HepG2 (cell line): ENCODE measurements around the gene TMBIM1. TPM values are rescaled to one million over a fixed set of nuclear protein-coding genes. Genes with fewer than 3 reads are reported as not detected.

Experiments used
- ATAC-seq: fragments of 200-7000 bp; cut with Tn5 transposase; 3 replicates; pipeline ENCODE4 v1.9.1; 2020; ENCODE audit warnings: mild to moderate bottlenecking, moderate library complexity
- BruUV-seq: library from RNA; stranded (reverse); fragments of 400-500 nt; replicated peaks from 2 replicates; lab custom pipeline; 2021; lab: Mats Ljungman, UMichigan
- CTCF ChIA-PET: fragments of 300-600 bp; formaldehyde crosslinking; extraction: SDS; loops from one replicate; lab custom pipeline; 2021; ENCODE audit warnings: low total read pairs, inconsistent platforms, low intra/inter-chr PET ratio; lab: Yijun Ruan, JAX
- POLR2A ChIA-PET: fragments of 350-600 bp; sonication (Branson Sonifier 250); formaldehyde crosslinking; loops from one replicate; lab custom pipeline; 2020; ENCODE audit warnings: antibody characterized with exemption, inconsistent platforms; lab: Yijun Ruan, JAX
- DNase-seq: peaks from one replicate; pipeline ENCODE4 v3.0.0-alpha.2; 2015; ENCODE audit warnings: low spot score
- FAIRE-seq: peaks from 3 replicates; lab custom pipeline; 2011; peaks lifted over from hg19 to GRCh38; lab: Jason Lieb, UNC
- H2AFZ ChIP-seq: one replicate; pipeline ENCODE4 v1.6.1; 2011; ENCODE audit warnings: low read length, inconsistent platforms
- H3K27ac ChIP-seq: fragments of 300-600 bp; 3 replicates; pipeline ENCODE4 v1.8.0; 2011; ENCODE audit warnings: mixed run types, mild to moderate bottlenecking, mixed read lengths, low read length, inconsistent platforms; ENCODE audit not compliant: insufficient read depth; ENCODE audit errors: extremely low read length
- H3K27me3 ChIP-seq, 2 experiments: fragments of 200-600 bp in 1 of 2; 2 replicates in 1 of 2; 3 replicates in 1 of 2; pipeline versions ENCODE4 v1.6.0 to v1.8.0; 2011; ENCODE audit warnings: low read length in 2 of 2, mild to moderate bottlenecking in 2 of 2, moderate library complexity in 2 of 2, inconsistent platforms in 1 of 2; ENCODE audit not compliant: insufficient read depth in 2 of 2, control insufficient read depth in 1 of 2
- H3K36me3 ChIP-seq, 2 experiments: fragments of 200-600 bp in 1 of 2; replicated peaks in 1 of 2; 2 replicates in 1 of 2; 3 replicates in 1 of 2; pipeline versions ENCODE4 v1.5.1 to v1.8.0; 2011; ENCODE audit warnings: low read length in 2 of 2, inconsistent platforms in 1 of 2; ENCODE audit not compliant: insufficient read depth in 2 of 2, control insufficient read depth in 1 of 2
- H3K4me1 ChIP-seq: 2 replicates; pipeline ENCODE4 v1.5.1; 2012; ENCODE audit warnings: low read length, inconsistent platforms; ENCODE audit not compliant: insufficient read depth
- H3K4me2 ChIP-seq: 2 replicates; pipeline ENCODE4 v1.6.0; 2011; ENCODE audit warnings: low read depth, low read length, inconsistent platforms
- H3K4me3 ChIP-seq, 3 experiments: fragments of 200-600 bp in 1 of 3; sonication (generic), shearing (Covaris generic) in 1 of 3; replicated peaks in 1 of 3; 2 replicates each; pipeline ENCODE4 v1.5.1; 2011 to 2016; ENCODE audit warnings: low read length in 3 of 3, inconsistent platforms in 2 of 3, low read depth in 2 of 3, mild to moderate bottlenecking in 2 of 3, control low read depth in 1 of 3, mixed read lengths in 1 of 3; ENCODE audit not compliant: insufficient read depth in 1 of 3
- H3K79me2 ChIP-seq: one replicate; pipeline ENCODE4 v1.6.1; 2011; ENCODE audit warnings: low read length, inconsistent platforms; ENCODE audit not compliant: insufficient read depth
- H3K9ac ChIP-seq: 2 replicates; pipeline ENCODE4 v1.6.0; 2011; ENCODE audit warnings: mild to moderate bottlenecking, low read depth, low read length, inconsistent platforms; ENCODE audit not compliant: insufficient read depth
- H3K9me3 ChIP-seq: 2 replicates; pipeline ENCODE4 v1.5.1; 2012; ENCODE audit warnings: mild to moderate bottlenecking, low read length
- H4K20me1 ChIP-seq: 2 replicates; pipeline ENCODE4 v1.6.0; 2011; ENCODE audit warnings: inconsistent platforms, mild to moderate bottlenecking, low read length, moderate library complexity; ENCODE audit not compliant: insufficient read depth
- FOXJ3 ChIP-seq: sonication (generic); formaldehyde crosslinking; IDR thresholded peaks from 2 replicates; pipeline ENCODE4 v1.4.0; 2020; ENCODE audit warnings: missing genetic modification reagents, mild to moderate bottlenecking, borderline replicate concordance
- GABPA ChIP-seq, 2 experiments: IDR thresholded peaks; 2 replicates each; pipeline ENCODE4 v1.6.1; 2011 to 2016; ENCODE audit warnings: low read depth in 2 of 2, low read length in 1 of 2, missing biosample characterization in 1 of 2, missing genetic modification characterization in 1 of 2
- HOXA7 ChIP-seq: sonication (generic); formaldehyde crosslinking; IDR thresholded peaks from 2 replicates; pipeline ENCODE4 v1.8.1; 2022; ENCODE audit warnings: mild to moderate bottlenecking, missing genetic modification reagents, moderate library complexity
- NAIF1 ChIP-seq: sonication (generic); formaldehyde crosslinking; IDR thresholded peaks from 2 replicates; pipeline ENCODE4 v1.5.0; 2020; ENCODE audit warnings: mild to moderate bottlenecking, missing genetic modification reagents, borderline replicate concordance
- SP140L ChIP-seq: sonication (generic); formaldehyde crosslinking; IDR thresholded peaks from 2 replicates; pipeline ENCODE4 v1.4.0; 2020; ENCODE audit warnings: missing genetic modification reagents, borderline replicate concordance
- SRSF4 ChIP-seq: fragments of 200-400 bp; formaldehyde crosslinking; IDR thresholded peaks from one replicate; pipeline ENCODE4 v1.6.1; 2018; ENCODE audit warnings: mild to moderate bottlenecking, low read depth, low read length, moderate library complexity; ENCODE audit not compliant: poor library complexity, severe bottlenecking
- SRY ChIP-seq: sonication (generic); formaldehyde crosslinking; IDR thresholded peaks from 2 replicates; pipeline ENCODE4 v1.8.0; 2022; ENCODE audit warnings: mild to moderate bottlenecking, missing genetic modification reagents
- STAT6 ChIP-seq: sonication (generic); formaldehyde crosslinking; IDR thresholded peaks from 2 replicates; pipeline ENCODE4 v1.4.0; 2020; ENCODE audit warnings: missing genetic modification reagents, mild to moderate bottlenecking, borderline replicate concordance
- U2AF2 ChIP-seq: fragments of 200-400 bp; formaldehyde crosslinking; IDR thresholded peaks from 2 replicates; pipeline ENCODE4 v1.6.1; 2017; ENCODE audit warnings: low read depth, mild to moderate bottlenecking, low read length
- ZMYM4 ChIP-seq: sonication (generic); formaldehyde crosslinking; IDR thresholded peaks from 2 replicates; pipeline ENCODE4 v1.8.1; 2023; ENCODE audit warnings: mild to moderate bottlenecking, missing genetic modification reagents
- ZNF276 ChIP-seq: sonication (generic); formaldehyde crosslinking; IDR thresholded peaks from 2 replicates; pipeline ENCODE4 v1.4.0; 2020; ENCODE audit warnings: mild to moderate bottlenecking, low read depth, missing genetic modification reagents
- ZNF775 ChIP-seq: sonication (generic); formaldehyde crosslinking; IDR thresholded peaks from 2 replicates; pipeline ENCODE4 v1.4.0; 2020; ENCODE audit warnings: missing genetic modification reagents, mild to moderate bottlenecking, moderate library complexity, borderline replicate concordance
- WGBS: methylation state at CpG from one replicate; pipeline ENCODE4 v1.1.6; 2017; ENCODE audit warnings: low lambda C conversion rate; 5-methylcytosine and 5-hydroxymethylcytosine counted together
- in situ Hi-C: cut with HindIII; loops from 2 replicates; pipeline ENCODE4 v1.10.0; 2017; ENCODE audit warnings: low pct_unique_long_range_greater_than_20kb; ENCODE audit not compliant: extremely low pct_ligation_motif_present
- intact Hi-C: fragments of 100-400 bp; cut with micrococcal nuclease; formaldehyde crosslinking; loops from one replicate; pipeline ENCODE4 v1.10.0; 2022; ENCODE audit not compliant: unreplicated experiment
- polyA plus RNA-seq, 8 experiments: library from polyadenylated mRNA; depleted of rRNA in 3 of 8; stranded (reverse) in 7 of 8; unstranded in 1 of 8; fragments of >200 nt; fragmentation: Illumina TruSeq in 4 of 8; extraction: Trizol in 4 of 8; gene quantifications; 2 replicates each; pipeline versions ENCODE4 v1.2.1 to v1.2.3, GENCODE V29; 2011 to 2016; ENCODE audit warnings: low read depth in 4 of 8, missing spikeins in 1 of 8, mixed read lengths in 1 of 8; ENCODE audit not compliant: insufficient read depth in 1 of 8
- total RNA-seq, 5 experiments: library from RNA; depleted of rRNA; stranded (reverse); fragments of >200 nt; fragmentation: Illumina TruSeq; extraction: Trizol; gene quantifications; 2 replicates each; pipeline ENCODE4 v1.2.3, GENCODE V29; 2016; ENCODE audit warnings: low read depth in 1 of 5

TMBIM1 gene
- total and polyA plus RNA-seq, 2 of the 13 experiments (the other 11 are each of a cell fraction or from before 2014, with no cell fraction given) = 127 to 139 TPM

- WGBS = 87% methylated on average over 1 of the region's 1 CpG
- ChIA-PET CTCF (no interaction called here), POLR2A (interaction anchor here (1.9 kb wide), 1 partner anchor 9 kb away, joined by 6 read pairs; no protein-coding TSS in a partner anchor)
- Histone ChIP-seq H2AFZ (no peak overlapping the region), H3K27ac (no peak overlapping the region), H3K4me2 (no peak overlapping the region), H3K27me3 (no peaks in the 10 kb centered on the region), H3K4me1 (peaks cover 34% of the 10 kb centered on the region), H3K79me2 (peaks cover 3% of the 10 kb centered on the region), H3K9me3 (no peaks in the 10 kb centered on the region), H3K4me3 (no peak overlapping the region), H3K36me3 (peaks cover 0 to 2% of the 10 kb centered on the region in 2 experiments; a peak in 1 of 5 replicates), H4K20me1 (no peaks in the 10 kb centered on the region), H3K9ac (no peak overlapping the region)
- BruUV-seq = no TSS peak
- FAIRE-seq = no peak
- peak; percentile 25 for ATAC-seq
- in situ Hi-C loops = no loop called here
- intact Hi-C loops = no loop called here
- DNase-seq = no peak
- TF ChIP-seq GABPA (IDR thresholded peaks at IDR 0.05; ENCODE audit: low read depth, low read length) = peak; percentile 6; the same call in 1 of the 2 replicates
- TF ChIP-seq GABPA (CRISPR knock-in tag; IDR thresholded peaks at IDR 0.05; ENCODE audit: low read depth) = no peak
- no peak for TF ChIP-seq ZNF276
These were observed 40.0 kb upstream of the TMBIM1 start for GRCh38 chr2:218332288-218332687.

DNA sequence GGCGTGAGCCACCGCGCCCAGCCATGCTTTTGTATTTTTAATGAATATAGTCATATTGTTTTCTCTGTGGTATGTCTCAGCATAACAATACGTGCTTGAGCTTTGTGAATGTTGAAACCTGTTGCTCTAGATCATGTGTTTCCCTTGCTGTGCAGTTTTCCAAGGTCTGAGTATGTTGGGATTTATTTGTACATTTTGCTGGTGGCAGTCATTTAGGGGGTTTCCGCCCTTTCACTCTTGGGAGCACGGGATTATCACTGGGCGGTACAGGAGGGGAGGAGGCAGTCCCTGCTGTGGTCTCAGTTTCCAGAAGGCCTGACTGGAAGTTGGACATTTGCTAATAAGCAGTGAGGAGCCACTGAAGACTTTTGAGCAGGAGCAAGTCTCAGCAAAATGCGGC, 39.4 kb upstream of the TMBIM1 start:
- FAIRE-seq (no peak), ATAC-seq (no peak), DNase-seq (no peak)
- no peak overlapping the region for H3K27ac ChIP-seq
- intact Hi-C loops = no loop called here
- no peaks in the 10 kb centered on the region for H4K20me1 ChIP-seq
- 92% methylated on average over 8 of the region's 8 CpGs for WGBS
- H3K9ac ChIP-seq = no peak overlapping the region
- H3K9me3 ChIP-seq = no peaks in the 10 kb centered on the region
- no peaks in the 10 kb centered on the region for H3K27me3 ChIP-seq
- peaks cover 3% of the 10 kb centered on the region for H3K79me2 ChIP-seq
- BruUV-seq = no TSS peak
- ChIA-PET CTCF (no interaction called here), POLR2A (interaction anchor here (1.9 kb wide), 1 partner anchor 9 kb away, joined by 6 read pairs; no protein-coding TSS in a partner anchor)
- H3K4me3 ChIP-seq = no peak overlapping the region
- H3K36me3 ChIP-seq = peaks cover 0 to 1% of the 10 kb centered on the region in 2 experiments; a peak in 1 of 5 replicates
- H3K4me2 ChIP-seq = no peak overlapping the region
- H3K4me1 ChIP-seq = peaks cover 34% of the 10 kb centered on the region
- in situ Hi-C loops = no loop called here
- H2AFZ ChIP-seq = no peak overlapping the region
- no peak for TF ChIP-seq SP140L (CRISPR knock-in tag)
- TF ChIP-seq SRSF4 = no peak
- no peak for TF ChIP-seq STAT6 (CRISPR knock-in tag)
- TF ChIP-seq SRY (CRISPR knock-in tag) = no peak
- TF ChIP-seq ZNF775 = no peak
- no peak for TF ChIP-seq U2AF2
- TF ChIP-seq FOXJ3 (CRISPR knock-in tag) = no peak
- TF ChIP-seq ZMYM4 (CRISPR knock-in tag) = no peak
- no peak for TF ChIP-seq HOXA7 (CRISPR knock-in tag)
- no peak for TF ChIP-seq NAIF1 (CRISPR knock-in tag)
